GM08714 (cell line): Measurements from ENCODE around the gene DBN1.

Experiments used
- H3K4me3 ChIP-seq: fragments of 200-500 bp; sonication (Bioruptor generic); 2 replicates; pipeline ENCODE4 v1.5.1; 2014; ENCODE audit warnings: mild to moderate bottlenecking, low read length, inconsistent platforms
- ZNF274 ChIP-seq: IDR thresholded peaks from 2 replicates; pipeline ENCODE4 v1.6.1; 2012; ENCODE audit warnings: mild to moderate bottlenecking, low read depth, low read length

DBN1 gene

DNA sequence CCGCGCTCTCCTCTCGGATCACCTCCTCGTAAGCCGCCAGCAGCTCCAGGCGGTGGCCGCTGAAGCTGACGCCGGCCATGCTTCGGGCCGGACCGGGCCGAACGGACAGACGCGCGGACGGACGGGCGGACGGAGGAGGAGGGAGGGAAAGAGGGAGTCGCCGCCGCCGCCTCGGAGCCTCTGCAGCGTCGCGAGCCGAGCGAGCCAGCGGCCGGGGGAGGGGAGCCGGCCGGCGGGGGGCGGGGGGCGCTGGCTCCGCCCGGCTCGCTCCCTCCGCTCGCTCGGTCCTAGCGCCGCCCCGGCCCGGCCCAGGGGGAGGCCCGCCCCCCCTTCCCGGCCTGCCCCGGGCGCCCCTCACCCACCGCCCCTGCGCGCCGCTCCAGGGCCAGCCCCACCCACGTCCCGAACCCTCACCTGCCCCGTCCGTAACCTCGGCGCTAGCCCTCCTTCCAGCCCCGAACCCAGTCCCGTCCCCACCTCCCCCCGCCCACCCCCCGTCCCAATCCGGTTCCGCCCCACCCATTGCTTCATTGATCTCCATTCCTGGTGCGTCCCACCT is at the start of gene DBN1:
DBN1 (minus strand) TSS at position 192 of the 559 bp plus-strand sequence; CDS start at position 79, 113 bp downstream.
- H3K4me3 ChIP-seq: peak within 1 kb of the TSS; percentile 66
- TF ChIP-seq ZNF274: no peak

DNA sequence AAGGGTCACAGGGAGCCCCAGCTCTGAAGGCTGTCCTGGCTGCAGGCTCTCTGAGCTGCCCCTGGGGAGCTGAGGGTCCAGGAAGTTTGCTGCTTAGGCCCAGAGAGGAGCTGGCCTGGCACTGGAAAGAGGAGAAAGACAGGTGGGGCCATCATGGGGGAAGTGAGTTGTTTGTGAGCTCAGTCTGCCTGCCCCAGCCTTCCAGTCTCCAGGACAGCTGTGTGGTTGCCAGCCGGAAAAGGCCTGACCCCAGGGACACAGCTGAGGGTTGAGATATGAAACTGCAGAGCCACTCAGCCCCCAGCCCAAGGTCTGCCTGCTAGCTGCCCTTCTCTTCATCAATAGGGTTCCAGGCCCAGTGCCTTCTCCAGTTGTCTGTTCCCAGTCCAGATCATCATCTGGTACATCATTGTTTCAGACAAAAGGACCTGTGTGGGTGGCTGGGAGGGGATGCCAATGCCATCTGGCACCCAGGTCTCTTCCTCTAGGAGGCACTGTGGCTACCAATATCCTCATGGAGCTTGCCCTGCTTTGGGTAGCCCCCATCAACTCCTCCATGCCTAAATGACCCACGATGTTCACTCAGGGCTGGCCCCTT is 47.6 kb upstream of the DBN1 start:
- no peak overlapping the region for H3K4me3 ChIP-seq
- TF ChIP-seq ZNF274: no peak

DNA sequence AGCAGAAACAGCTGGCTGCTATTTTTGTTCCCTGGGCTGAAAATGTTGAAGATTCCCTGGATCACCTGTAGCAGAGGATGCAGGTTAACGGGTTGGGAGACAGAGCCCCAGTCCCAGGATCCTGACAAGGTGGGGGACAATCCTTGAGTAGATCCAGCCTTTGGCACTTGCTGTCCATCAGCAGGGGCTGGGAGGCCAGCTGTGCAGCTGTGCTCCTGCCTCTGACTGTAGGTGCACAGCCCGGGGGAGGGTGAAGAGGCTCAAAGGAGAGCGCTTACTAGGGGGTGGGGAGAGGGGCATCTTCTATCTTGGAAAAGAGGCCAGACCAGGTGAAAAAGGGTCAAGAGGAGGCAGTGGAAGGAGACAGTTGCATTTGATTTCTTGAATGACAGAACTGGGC is 46.8 kb upstream of the DBN1 start:
- H3K4me3 ChIP-seq: no peak overlapping the region
- TF ChIP-seq ZNF274: no peak

DNA sequence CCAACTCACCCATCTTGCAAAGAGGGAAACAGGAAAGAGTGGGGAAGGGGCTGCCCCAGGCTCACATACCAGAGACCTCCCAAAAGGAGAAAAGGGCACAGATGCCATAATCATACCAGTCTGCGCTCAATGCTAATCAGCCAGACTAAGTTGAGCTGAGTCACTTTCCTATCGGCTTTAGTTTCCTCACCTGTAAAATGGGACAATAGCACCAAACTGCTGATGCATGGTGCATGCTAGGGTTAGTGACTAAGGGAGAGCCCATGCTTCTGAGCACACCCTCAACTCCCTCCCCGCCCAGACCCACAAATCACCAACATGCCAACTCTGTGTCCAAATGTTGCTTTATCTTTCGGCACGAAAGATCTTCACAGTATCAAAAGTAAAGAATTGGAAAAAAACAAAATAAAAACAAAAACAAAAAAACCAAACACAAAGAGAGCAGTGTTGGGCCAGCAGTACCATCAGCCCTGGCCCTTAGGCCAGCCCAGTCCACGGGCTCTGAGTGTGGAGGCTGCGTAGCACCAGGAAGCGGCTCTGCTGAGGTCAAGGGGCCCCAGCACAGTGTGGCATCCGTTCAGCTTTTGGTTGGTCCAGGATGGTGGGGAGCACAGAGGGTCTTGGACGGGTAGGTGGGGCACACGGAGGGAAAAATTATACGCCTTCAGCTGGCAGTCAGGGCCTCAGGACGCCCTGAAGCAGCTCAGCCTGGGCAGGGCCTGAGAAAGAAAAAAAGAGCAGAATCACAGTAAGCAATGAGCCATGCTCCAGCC is 46.2 kb upstream of the DBN1 start:
- TF ChIP-seq ZNF274: no peak
- no peak overlapping the region for H3K4me3 ChIP-seq

DNA sequence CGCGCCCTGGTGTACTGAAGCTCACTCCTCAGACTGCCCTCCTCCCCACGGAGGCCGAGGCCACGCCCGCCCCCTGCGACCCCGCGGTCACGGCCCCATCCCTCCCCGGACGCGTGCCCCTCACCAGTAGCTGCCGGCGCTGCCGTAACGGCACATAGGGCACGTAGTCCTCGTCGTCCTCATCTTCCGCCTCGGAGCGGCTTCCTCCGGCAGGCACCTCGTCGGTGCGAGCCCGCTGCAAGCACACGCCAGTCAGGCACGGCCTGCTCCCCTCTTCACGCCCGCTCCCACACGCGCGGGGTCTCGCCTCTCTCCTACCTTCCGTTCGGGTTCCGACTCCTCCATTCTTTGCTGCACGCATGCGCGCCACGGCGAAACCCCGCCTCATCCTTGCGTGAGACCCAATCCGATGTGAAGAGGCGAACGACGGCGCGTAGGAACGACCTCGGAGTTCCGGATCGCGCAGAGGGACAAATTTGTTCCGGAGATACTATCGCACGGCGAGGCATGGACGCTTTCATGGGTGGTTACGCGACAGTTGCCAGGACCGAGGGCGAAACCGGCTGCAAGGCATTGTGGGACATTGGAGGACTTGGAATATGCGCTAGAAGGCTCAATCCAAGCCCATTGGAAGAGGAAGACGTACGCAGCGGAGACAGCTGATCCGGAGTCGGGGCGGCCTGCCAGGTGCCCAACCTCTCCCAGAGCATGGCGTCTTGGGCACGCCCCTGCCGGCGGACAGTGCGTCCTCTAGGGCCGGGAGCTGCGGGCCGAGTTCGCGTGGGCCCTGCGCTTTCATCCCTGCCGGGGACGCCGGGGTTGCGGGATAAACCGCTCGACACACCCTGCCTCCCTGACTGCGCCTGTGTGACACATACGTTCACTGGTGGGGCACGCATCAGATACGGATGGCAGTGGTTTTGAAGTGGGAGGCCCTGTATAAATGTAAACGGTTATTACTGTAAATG is 43.5 kb upstream of the DBN1 start, which contains the start of gene DDX41:
DDX41 (minus strand) TSS at position 361 of the 968 bp plus-strand sequence; CDS start at position 345, 16 bp downstream.
- TF ChIP-seq ZNF274: no peak
- H3K4me3 ChIP-seq: peak within 1 kb of the TSS; percentile 80

DNA sequence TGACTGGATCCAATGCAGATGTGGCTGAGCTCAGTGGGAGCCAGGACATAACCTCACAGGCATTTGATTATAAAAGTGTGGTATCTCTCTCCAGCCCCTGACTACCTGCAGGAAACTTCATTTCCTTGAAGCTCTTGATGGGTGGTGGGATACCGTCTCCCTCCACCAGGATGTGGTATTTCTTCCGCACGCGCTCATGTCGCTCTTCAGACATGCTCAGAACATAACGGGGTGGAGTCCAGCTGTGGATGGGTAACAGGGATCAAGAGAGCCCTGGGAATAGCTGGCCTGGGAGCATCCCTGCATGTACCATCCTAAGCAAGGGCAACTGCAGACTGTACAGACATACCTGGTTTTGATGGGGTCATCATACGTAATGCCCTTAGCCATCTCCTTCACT is 42.1 kb upstream of the DBN1 start:
- peak overlapping the region; percentile 80 for H3K4me3 ChIP-seq
- no peak for TF ChIP-seq ZNF274

DNA sequence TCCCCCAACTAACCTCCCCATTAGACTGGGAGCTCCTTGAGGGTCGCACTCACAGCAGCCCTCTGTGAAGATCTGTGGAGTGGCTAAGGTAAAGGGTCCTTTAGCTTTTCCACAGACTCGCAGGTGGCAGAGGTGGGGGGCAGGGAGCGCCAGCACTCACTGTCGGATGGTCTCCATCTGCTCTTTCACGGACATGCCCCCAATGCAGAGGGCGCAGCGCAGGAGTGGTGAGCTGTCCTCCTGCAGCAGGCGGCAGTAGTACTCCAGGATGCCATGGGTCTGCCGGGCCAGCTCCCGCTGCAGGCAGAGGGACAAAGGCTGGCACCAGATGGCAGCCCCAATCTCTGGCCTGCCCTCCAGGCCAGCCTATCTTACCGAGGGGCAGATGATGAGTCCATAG is 41.1 kb upstream of the DBN1 start:
- TF ChIP-seq ZNF274: no peak
- H3K4me3 ChIP-seq: no peak overlapping the region

DNA sequence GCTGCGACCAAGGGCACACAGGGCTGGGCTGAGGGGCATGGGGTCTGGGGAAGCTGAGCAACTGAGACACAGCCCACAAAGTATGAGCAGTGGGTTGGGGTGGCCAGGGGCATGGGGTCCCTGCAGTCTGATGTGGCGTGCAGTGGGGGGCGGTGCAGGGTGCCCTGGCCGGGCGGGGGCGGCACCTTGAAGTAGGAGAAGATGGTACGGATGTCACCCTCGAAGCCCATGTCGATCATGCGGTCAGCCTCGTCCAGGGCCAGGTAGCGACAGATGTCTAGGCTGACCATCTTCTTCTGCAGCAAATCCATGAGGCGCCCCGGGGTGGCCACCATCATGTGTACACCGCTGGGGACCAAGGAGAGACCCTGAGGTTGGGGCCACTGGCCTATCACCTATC is 40.1 kb upstream of the DBN1 start:
- no peak for TF ChIP-seq ZNF274
- H3K4me3 ChIP-seq: no peak overlapping the region

DNA sequence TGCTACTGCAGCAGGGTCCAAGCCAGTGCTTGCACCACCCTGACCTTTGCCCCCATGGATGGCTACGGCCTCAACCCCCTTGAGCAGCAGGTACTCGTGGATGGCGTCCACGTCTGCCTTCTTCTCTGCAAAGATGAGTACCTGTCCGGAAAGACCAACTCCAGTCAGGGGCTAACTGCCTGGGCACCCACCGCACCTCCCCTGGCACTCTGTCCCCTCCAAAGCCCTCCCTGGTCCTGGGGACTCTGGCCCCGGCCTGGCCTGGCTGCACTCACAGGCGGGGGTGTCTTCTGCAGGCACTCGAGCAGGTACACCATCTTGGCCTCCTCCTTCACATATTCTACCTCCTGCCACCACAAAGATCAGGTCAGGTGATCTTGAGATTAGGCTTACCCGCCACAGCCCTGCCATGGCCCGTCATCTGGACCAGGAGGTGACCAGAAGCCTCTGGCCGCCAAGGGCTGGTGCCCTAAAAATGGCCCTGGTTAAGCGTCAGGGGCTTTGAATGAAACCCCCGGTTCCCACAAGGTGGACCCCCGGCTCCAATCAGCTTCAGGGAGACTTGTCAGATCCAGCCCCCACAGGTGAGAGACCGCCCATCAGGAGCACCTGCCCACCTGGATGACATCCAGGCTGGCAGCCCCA is 39.4 kb upstream of the DBN1 start:
- H3K4me3 ChIP-seq: no peak overlapping the region
- TF ChIP-seq ZNF274: no peak

DNA sequence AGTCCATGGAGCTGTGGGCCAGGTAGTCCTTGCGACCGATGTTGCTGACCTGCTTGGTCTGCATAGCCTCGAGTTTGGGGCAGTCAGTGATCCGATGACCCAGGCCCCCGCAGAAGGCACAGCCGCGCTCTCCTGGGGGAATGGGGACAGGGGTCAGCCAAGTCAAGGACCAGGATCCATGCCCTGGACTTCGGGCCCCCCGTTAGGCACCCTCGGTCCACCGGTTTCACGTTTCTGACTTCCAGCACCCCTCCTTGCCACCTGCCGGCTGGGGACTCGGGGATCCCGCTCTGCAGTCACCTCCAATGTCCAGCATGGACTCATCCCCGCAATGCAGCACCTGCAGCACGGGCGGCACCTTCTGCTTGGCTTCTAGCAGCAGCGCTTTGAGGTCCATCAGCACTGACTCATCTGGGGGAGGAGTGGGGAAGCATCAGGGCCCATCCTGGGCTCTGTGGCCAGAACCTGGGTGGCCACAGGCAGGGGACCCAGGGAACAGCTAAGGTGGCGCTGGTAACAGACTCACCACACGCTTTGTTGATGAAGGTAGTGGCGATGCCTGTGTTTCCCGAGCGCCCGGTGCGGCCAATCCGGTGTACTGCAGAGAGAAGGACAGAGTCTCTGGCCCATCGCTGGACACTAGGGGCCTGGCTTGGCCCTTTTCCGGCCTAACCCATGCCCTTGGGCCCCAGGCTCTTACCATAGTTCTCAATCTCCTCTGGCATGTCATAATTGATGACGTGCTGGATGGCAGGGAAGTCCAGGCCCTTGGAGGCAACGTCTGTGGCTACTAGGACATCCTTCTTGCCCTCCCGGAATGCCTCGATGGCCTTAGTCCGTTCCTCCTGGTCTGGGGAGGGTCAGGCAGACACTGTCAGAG is 38.6 kb upstream of the DBN1 start:
- H3K4me3 ChIP-seq: no peak overlapping the region
- no peak for TF ChIP-seq ZNF274

DNA sequence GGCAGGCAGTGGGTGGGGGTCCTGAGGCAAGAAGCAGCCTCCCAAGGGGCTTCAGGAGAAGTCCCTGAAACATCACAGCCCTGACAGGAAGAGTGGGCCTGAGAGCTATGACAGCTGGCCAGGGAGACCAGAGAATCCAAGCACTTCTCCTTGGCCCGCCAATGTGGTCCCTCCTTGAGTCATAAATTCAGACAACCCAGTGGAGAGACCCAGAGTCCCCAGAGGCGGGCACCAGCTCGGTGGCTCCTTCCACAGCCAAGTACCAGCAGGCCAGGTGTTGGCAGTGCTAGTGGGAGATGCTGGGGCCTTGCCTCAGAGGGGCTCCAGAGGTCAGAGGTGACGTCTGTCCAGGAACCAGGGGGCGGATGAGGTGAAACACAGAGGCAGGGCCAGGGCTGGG is 37.7 kb upstream of the DBN1 start:
- H3K4me3 ChIP-seq: no peak overlapping the region

DNA sequence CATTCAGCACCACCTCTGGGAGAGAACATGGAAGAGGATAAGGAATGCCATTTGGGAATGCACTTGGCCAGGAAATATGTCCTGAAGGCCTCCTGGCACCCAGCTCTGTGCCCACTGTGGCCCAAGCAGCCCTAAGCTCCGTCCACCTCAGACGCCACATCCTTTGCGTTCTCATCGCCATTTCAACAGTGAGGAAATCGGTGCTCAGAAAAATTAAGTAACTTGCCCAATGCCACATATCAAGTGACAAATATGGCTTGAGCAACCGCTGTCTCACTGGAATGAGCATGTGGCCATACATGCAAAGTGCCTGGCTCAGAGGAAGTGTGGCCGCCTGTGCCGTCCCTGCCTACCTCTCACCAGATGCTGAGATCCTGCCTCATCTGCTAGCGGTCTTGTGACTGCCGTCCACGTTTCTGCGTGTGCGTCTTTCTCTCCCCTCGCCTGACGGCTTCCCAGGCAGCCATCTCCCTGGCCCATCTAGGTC is 37.2 kb upstream of the DBN1 start:
- H3K4me3 ChIP-seq: peak overlapping the region; percentile 66; the same call in 1 of the 2 replicates
- TF ChIP-seq ZNF274: no peak

More for the DNA sequence above, 37.7 kb upstream of the DBN1 start:
- TF ChIP-seq ZNF274: no peak
